ENCODE data around the gene BORCS5. TPM values are rescaled to one million over a fixed set of nuclear protein-coding genes. Genes with fewer than 3 reads are reported as not detected.

Gene BORCS5
- total RNA-seq, 1 donor from 2014 or later, result 10.1 TPM

DNA sequence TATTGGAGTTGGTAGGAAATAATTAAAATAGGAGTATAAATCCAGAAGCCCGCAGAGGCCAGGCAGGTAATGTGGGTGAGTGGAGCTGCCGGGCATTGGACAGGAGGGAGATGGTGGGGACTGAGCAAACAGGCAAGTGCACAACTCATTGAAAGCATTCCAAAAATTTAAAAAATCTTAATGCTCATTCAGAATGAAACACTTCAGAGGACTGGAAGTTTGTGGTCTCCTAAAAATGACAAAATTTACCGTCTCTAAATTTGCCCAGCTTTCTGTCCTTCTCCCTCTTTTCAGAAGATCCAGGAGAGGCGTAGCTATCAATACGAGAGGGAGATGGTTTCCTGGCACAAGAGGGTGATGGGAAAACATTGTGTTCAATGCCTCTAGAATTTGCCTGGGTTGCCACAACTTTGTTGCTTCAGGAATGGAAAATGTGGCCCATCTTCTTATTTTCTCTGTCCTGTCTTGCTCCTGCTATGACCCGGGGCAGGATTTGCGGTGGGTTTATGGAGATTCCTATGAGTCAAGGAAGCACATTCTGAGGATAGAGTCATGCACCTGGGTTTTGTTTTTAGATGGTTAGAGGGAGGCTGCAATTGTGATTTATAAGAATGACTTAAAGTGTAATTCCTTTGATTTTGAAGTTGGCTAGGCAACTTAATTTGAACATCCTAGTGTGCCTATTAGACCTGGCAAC lies 72.2 kb downstream of the BORCS5 start:
- Histone ChIP-seq H3K27me3 (ENCODE audit: low read depth) (no peaks in the 10 kb centered on the region), H3K36me3 (no peaks in the 10 kb centered on the region), H3K4me3 (no peak overlapping the region), H3K9me3 (peaks cover under 1% of the 10 kb centered on the region), H3K27ac (no peak overlapping the region), H3K4me1 (peaks cover 63% of the 10 kb centered on the region)
- TF ChIP-seq, protein P1, sequence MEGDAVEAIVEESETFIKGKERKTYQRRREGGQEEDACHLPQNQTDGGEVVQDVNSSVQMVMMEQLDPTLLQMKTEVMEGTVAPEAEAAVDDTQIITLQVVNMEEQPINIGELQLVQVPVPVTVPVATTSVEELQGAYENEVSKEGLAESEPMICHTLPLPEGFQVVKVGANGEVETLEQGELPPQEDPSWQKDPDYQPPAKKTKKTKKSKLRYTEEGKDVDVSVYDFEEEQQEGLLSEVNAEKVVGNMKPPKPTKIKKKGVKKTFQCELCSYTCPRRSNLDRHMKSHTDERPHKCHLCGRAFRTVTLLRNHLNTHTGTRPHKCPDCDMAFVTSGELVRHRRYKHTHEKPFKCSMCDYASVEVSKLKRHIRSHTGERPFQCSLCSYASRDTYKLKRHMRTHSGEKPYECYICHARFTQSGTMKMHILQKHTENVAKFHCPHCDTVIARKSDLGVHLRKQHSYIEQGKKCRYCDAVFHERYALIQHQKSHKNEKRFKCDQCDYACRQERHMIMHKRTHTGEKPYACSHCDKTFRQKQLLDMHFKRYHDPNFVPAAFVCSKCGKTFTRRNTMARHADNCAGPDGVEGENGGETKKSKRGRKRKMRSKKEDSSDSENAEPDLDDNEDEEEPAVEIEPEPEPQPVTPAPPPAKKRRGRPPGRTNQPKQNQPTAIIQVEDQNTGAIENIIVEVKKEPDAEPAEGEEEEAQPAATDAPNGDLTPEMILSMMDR (IDR thresholded peaks at IDR 0.05), result no peak
- ATAC-seq (no peak), DNase-seq (no peak)
- intact Hi-C loops (cut with DNase I), result no loop called here

GRCh38 chr12:12432364-12432763 lies 75.5 kb downstream of the BORCS5 start:
- intact Hi-C loops (cut with DNase I), result no loop called here
- Histone ChIP-seq H3K4me1 (peaks cover 58% of the 10 kb centered on the region), H3K36me3 (no peaks in the 10 kb centered on the region), H3K27me3 (ENCODE audit: low read depth) (no peaks in the 10 kb centered on the region), H3K27ac (peak overlapping the region; percentile 20), H3K4me3 (no peak overlapping the region), H3K9me3 (no peaks in the 10 kb centered on the region)
- ATAC-seq, result peak; percentile 54 to 62
- TF ChIP-seq, protein P1 (IDR thresholded peaks at IDR 0.05), result no peak
- no peak for DNase-seq

- H3K36me3 ChIP-seq, result no peaks in the 10 kb centered on the region
- TF ChIP-seq, protein P1 (IDR thresholded peaks at IDR 0.05), result no peak
- H3K4me1 ChIP-seq, result peaks cover 58% of the 10 kb centered on the region
- H3K27me3 ChIP-seq (ENCODE audit: low read depth), result no peaks in the 10 kb centered on the region
- no peak for ATAC-seq
- H3K27ac ChIP-seq, result peak overlapping the region; percentile 20
- DNase-seq, result no peak
- H3K4me3 ChIP-seq, result no peak overlapping the region
- H3K9me3 ChIP-seq, result no peaks in the 10 kb centered on the region
- intact Hi-C loops (cut with DNase I), result no loop called here
Measured at GRCh38 chr12:12433203-12433731, 76.4 kb downstream of the BORCS5 start.

DNA sequence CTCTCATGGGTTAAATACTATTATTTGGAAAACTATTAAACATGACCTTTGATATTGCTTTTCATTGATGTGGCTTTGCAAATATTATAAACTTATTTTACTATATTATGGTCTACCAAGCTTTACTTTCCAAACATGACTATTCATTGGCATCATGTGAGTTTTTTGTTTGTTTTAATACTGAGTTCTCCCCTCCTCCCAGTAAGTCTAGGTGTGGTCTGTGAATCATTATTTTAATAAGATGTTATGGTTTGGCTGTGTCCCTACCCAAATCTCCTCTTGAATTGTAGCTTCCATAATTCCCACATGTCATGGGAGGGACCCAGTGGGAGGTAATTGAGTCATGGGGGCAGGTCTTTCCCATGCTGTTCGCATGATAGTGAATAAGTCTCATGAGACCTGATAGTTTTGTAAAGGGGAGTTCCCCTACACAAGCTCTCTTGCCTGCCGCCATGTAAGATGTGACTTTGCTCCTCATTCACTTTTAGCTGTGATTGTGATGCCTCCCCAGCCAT lies 80.0 kb downstream of the BORCS5 start:
- intact Hi-C loops (cut with DNase I), result no loop called here
- peaks cover 44% of the 10 kb centered on the region for H3K4me1 ChIP-seq
- no peak overlapping the region for H3K27ac ChIP-seq
- no peak for ATAC-seq
- no peak overlapping the region for H3K4me3 ChIP-seq
- H3K36me3 ChIP-seq, result no peaks in the 10 kb centered on the region
- TF ChIP-seq, protein P1 (IDR thresholded peaks at IDR 0.05), result no peak
- no peaks in the 10 kb centered on the region for H3K27me3 ChIP-seq (ENCODE audit: low read depth)
- no peak for DNase-seq
- H3K9me3 ChIP-seq, result no peaks in the 10 kb centered on the region

DNA sequence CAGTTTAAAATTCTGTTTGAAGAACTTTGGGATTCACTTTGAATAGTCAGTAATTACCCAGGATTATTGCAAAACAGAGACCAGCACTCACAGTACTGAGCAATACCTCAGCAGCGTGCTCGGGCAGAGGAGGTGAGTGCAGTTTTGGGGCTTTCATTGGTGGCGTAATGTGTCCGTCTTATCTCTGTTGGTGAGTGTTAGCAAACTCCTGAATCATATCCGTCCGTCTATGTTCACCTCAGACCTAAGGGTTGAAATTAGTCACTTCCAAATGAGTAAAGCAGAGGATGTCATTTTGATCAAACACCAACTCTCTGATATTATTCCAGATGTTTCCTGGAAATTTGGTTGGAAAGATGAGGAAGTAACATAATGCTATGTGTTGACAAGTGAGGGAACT lies 82.8 kb downstream of the BORCS5 start:
- Histone ChIP-seq H3K9me3 (no peaks in the 10 kb centered on the region), H3K27ac (no peak overlapping the region), H3K4me1 (peaks cover 30% of the 10 kb centered on the region), H3K4me3 (no peak overlapping the region), H3K36me3 (no peaks in the 10 kb centered on the region), H3K27me3 (ENCODE audit: low read depth) (no peaks in the 10 kb centered on the region)
- TF ChIP-seq, protein P1 (IDR thresholded peaks at IDR 0.05), result no peak
- DNase-seq (no peak), ATAC-seq (peak; percentile 67 to 87)
- intact Hi-C loops (cut with DNase I), result no loop called here

Data from lower lobe of right lung (tissue), 2 donors.